NCI-H2107 (cell line): ENCODE results near the gene KCNE1.
"Not testable (repeated sequence)": the region's sequence is repeated elsewhere in the genome, so short reads cannot be mapped to it uniquely, and the experiment has no call there.

ENCODE experiments used
- DNase-seq: peaks from one replicate; lab custom pipeline; 2025; lab: John Stamatoyannopoulos, UW

The KCNE1 gene

GRCh38 chr21:34417448-34418077 is 94.4 kb downstream of the KCNE1 start:
- not testable (repeated sequence) for DNase-seq

- DNase-seq = not testable (repeated sequence)
Observed at GRCh38 chr21:34407294-34407693, 104.7 kb downstream of the KCNE1 start.

GRCh38 chr21:34406676-34407075 is 105.3 kb downstream of the KCNE1 start:
- DNase-seq = not testable (repeated sequence)

GRCh38 chr21:34406102-34406501 is 105.9 kb downstream of the KCNE1 start:
- not testable (repeated sequence) for DNase-seq

- DNase-seq = not testable (repeated sequence)
Observed at GRCh38 chr21:34405686-34406085, 106.3 kb downstream of the KCNE1 start.

GRCh38 chr21:34404742-34405141 is 107.3 kb downstream of the KCNE1 start:
- DNase-seq = not testable (repeated sequence)

GRCh38 chr21:34400522-34400921 is 111.5 kb downstream of the KCNE1 start:
- not testable (repeated sequence) for DNase-seq
